Loucy (cell line): ENCODE data around the gene MDM4.

Source experiments
- EZH2phosphoT487 ChIP-seq: fragments of 200-600 bp; IDR thresholded peaks from 2 replicates; pipeline ENCODE4 v1.6.1; 2018; ENCODE audit warnings: antibody characterized with exemption, mild to moderate bottlenecking, moderate library complexity, borderline replicate concordance
- TF ChIP-seq, protein P1 (sequence below): fragments of 200-600 bp; sonication (generic); conservative IDR thresholded peaks from 2 replicates; pipeline ENCODE4 v1.5.1; 2014; ENCODE audit warnings: mild to moderate bottlenecking, antibody characterized with exemption, low read length

DNA sequence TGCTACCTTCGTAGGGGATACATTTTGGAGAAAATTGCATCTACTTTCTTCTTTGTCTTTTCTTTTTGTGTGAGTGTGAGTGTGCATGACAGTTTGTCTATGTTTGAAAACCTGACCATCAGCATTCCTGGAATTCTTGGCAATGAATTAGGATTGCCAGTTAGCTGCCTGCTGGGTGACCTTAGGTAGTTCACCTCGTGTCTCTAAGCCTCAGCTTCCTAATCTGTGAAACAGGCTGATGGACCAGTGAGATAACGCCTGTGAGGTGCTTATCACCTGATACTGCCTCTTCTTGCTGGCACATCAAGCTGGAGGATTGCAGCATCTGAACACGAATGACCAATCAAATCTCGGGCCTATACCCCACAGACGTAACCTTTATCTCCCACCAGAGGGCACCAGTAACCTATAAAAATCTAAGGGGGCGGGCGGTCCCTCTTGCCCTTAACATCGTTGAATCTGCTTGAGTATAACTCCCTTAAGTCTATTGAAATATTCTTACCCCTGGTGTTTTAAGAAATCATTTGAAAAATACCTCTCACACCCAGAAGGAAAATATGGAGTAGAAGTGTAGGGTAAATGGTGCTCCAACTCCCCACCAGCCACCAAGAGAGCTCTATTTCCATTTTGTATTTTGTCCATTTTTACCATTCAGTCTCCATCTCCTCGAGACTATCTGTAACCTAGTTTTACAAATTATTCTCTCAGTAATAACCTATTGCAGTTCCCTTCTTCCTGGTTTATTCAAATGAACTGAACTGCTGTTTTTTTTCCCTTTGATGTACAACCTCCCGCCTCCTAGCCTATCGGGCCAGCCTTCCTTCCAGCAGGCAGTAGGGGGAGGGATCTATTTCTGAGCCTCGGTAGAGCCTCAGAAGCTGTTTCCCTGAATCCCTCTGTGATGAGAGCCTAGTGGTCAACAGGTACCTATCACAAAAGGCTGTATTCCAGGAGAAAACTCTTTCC, 49.7 kb downstream of the MDM4 start:
- TF ChIP-seq, protein P1, sequence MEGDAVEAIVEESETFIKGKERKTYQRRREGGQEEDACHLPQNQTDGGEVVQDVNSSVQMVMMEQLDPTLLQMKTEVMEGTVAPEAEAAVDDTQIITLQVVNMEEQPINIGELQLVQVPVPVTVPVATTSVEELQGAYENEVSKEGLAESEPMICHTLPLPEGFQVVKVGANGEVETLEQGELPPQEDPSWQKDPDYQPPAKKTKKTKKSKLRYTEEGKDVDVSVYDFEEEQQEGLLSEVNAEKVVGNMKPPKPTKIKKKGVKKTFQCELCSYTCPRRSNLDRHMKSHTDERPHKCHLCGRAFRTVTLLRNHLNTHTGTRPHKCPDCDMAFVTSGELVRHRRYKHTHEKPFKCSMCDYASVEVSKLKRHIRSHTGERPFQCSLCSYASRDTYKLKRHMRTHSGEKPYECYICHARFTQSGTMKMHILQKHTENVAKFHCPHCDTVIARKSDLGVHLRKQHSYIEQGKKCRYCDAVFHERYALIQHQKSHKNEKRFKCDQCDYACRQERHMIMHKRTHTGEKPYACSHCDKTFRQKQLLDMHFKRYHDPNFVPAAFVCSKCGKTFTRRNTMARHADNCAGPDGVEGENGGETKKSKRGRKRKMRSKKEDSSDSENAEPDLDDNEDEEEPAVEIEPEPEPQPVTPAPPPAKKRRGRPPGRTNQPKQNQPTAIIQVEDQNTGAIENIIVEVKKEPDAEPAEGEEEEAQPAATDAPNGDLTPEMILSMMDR: peak; percentile 81
- TF ChIP-seq EZH2phosphoT487: no peak
